Measurements from ENCODE around the gene RAPGEF2. TPM values are rescaled to one million over a fixed set of nuclear protein-coding genes. Genes with fewer than 3 reads are reported as not detected.

The RAPGEF2 gene
- total RNA-seq, 3 donors from 2014 or later = 47.0 to 84.0 (median 51.5) TPM

GRCh38 chr4:159317203-159317602 is 214.3 kb downstream of the RAPGEF2 start:
- intact Hi-C loops (cut with DNase I; ENCODE audit: low total_unique reads) = no loop called here
- Histone ChIP-seq H3K27ac (no peak overlapping the region), H3K9me3 (no peaks in the 10 kb centered on the region), H3K4me3 (no peak overlapping the region), H3K36me3 (no peaks in the 10 kb centered on the region), H3K4me1 (no peaks in the 10 kb centered on the region), H3K27me3 (no peaks in the 10 kb centered on the region)
- TF ChIP-seq POLR2A (IDR thresholded peaks at IDR 0.05) (no peak), POLR2AphosphoS5 (IDR thresholded peaks at IDR 0.05) (no peak)
- TF ChIP-seq, protein P1, sequence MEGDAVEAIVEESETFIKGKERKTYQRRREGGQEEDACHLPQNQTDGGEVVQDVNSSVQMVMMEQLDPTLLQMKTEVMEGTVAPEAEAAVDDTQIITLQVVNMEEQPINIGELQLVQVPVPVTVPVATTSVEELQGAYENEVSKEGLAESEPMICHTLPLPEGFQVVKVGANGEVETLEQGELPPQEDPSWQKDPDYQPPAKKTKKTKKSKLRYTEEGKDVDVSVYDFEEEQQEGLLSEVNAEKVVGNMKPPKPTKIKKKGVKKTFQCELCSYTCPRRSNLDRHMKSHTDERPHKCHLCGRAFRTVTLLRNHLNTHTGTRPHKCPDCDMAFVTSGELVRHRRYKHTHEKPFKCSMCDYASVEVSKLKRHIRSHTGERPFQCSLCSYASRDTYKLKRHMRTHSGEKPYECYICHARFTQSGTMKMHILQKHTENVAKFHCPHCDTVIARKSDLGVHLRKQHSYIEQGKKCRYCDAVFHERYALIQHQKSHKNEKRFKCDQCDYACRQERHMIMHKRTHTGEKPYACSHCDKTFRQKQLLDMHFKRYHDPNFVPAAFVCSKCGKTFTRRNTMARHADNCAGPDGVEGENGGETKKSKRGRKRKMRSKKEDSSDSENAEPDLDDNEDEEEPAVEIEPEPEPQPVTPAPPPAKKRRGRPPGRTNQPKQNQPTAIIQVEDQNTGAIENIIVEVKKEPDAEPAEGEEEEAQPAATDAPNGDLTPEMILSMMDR (IDR thresholded peaks at IDR 0.05) = no peak
- DNase-seq (ENCODE audit: low spot score in 2 of 2) = no peak

DNA sequence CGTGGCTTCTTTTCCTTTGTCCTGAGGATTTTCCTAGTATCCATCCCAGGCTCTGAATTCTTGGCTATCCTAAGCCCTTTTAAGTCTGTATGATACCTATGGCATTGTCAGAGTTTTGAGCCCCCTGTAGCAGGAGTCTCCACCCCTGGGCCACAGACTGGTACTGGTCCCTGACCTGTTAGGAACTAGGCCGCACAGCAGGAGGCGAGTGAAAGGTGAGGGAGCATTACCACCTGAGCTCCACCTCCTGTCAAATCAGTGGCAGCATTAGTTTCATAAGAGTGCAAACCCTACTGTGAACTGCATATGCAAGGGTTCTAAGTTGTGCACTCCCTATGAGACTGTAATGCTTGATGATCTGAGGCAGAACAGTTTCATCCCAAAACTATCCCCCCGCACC is 216.1 kb downstream of the RAPGEF2 start:
- H3K4me1 ChIP-seq = no peaks in the 10 kb centered on the region
- DNase-seq (ENCODE audit: low spot score in 2 of 2) = no peak
- H3K4me3 ChIP-seq = no peak overlapping the region
- H3K36me3 ChIP-seq = no peaks in the 10 kb centered on the region
- H3K27ac ChIP-seq = no peak overlapping the region
- no peaks in the 10 kb centered on the region for H3K9me3 ChIP-seq
- intact Hi-C loops (cut with DNase I; ENCODE audit: low total_unique reads) = no loop called here
- TF ChIP-seq POLR2AphosphoS5 (IDR thresholded peaks at IDR 0.05) = no peak
- TF ChIP-seq, protein P1 (IDR thresholded peaks at IDR 0.05) = no peak
- TF ChIP-seq POLR2A (IDR thresholded peaks at IDR 0.05) = no peak
- H3K27me3 ChIP-seq = no peaks in the 10 kb centered on the region

GRCh38 chr4:159326480-159326879 is 223.6 kb downstream of the RAPGEF2 start:
- no peaks in the 10 kb centered on the region for H3K36me3 ChIP-seq
- intact Hi-C loops (cut with DNase I; ENCODE audit: low total_unique reads) = no loop called here
- DNase-seq (ENCODE audit: low spot score in 2 of 2) = no peak
- no peaks in the 10 kb centered on the region for H3K4me1 ChIP-seq
- TF ChIP-seq, protein P1 (IDR thresholded peaks at IDR 0.05) = no peak
- TF ChIP-seq POLR2AphosphoS5 (IDR thresholded peaks at IDR 0.05) (no peak), POLR2A (IDR thresholded peaks at IDR 0.05) (no peak)
- H3K27me3 ChIP-seq = no peaks in the 10 kb centered on the region
- no peak overlapping the region for H3K4me3 ChIP-seq
- no peaks in the 10 kb centered on the region for H3K9me3 ChIP-seq
- H3K27ac ChIP-seq = no peak overlapping the region

DNA sequence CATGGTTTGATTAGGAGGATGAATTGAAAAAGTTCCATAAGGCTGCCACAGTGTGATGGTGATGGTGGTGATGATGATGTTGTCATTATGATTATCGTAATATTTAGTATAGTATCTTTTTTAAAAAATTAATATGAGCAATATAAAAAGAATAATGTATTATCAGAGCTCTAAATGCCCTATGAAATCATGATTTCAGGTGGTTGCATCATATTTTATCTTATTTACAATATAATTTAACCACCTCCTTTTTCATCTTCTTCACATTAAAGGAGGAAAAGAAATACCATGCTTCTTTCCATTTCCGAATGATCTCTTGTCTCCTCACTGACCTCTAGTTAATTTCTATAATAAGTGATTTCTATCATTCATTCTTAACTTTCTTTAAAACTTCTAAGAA is 225.9 kb downstream of the RAPGEF2 start:
- Histone ChIP-seq H3K9me3 (no peaks in the 10 kb centered on the region), H3K4me3 (no peak overlapping the region), H3K27me3 (no peaks in the 10 kb centered on the region), H3K4me1 (no peaks in the 10 kb centered on the region), H3K27ac (no peak overlapping the region), H3K36me3 (no peaks in the 10 kb centered on the region)
- no peak for DNase-seq (ENCODE audit: low spot score in 2 of 2)
- TF ChIP-seq POLR2AphosphoS5 (IDR thresholded peaks at IDR 0.05) (no peak), POLR2A (IDR thresholded peaks at IDR 0.05) (no peak)
- TF ChIP-seq, protein P1 (IDR thresholded peaks at IDR 0.05) = no peak
- intact Hi-C loops (cut with DNase I; ENCODE audit: low total_unique reads) = no loop called here

DNA sequence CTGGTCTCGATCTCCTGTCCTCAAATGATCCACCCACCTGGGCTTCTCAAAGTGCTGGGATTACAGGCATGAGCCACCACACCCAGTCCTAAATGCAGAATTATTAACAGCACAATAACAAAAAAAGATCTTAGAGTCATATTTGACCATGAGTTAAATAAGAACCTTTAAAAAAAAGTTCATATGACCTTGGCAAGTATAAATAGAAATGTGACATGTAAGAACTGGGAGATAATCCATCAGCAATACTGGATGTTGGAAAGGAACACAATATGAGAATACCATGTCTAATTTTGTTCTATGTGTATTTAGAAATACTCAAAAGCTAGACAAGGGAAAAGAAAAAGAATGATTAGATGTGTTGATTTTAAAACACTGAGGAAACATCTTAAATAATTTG is 231.6 kb downstream of the RAPGEF2 start:
- peaks cover 9% of the 10 kb centered on the region for H3K36me3 ChIP-seq
- TF ChIP-seq POLR2A (IDR thresholded peaks at IDR 0.05) = no peak
- TF ChIP-seq, protein P1 (IDR thresholded peaks at IDR 0.05) = no peak
- TF ChIP-seq POLR2AphosphoS5 (IDR thresholded peaks at IDR 0.05) = no peak
- H3K4me1 ChIP-seq = no peaks in the 10 kb centered on the region
- H3K9me3 ChIP-seq = no peaks in the 10 kb centered on the region
- no peak overlapping the region for H3K27ac ChIP-seq
- no peak overlapping the region for H3K4me3 ChIP-seq
- no peak for DNase-seq (ENCODE audit: low spot score in 2 of 2)
- intact Hi-C loops (cut with DNase I; ENCODE audit: low total_unique reads) = no loop called here
- H3K27me3 ChIP-seq = no peaks in the 10 kb centered on the region

Measured in breast epithelium (tissue), 4 donors.